GDM1 (cell line): Measurements from ENCODE around the gene CNIH2.
"Not testable (repeated sequence)": the region's sequence is repeated elsewhere in the genome, so short reads cannot be mapped to it uniquely, and the experiment has no call there.

ENCODE experiments used
- DNase-seq: peaks from one replicate; lab custom pipeline; 2025; lab: John Stamatoyannopoulos, UW

Gene CNIH2

GRCh38 chr11:66277471-66278362 lies at the start of gene CNIH2:
Gene CNIH2 (plus strand): TSS chr11:66278175. CDS start chr11:66278457, 282 bp downstream.
- peak; percentile 8 for DNase-seq

GRCh38 chr11:66228521-66228920 lies 49.5 kb upstream of the CNIH2 start:
- no peak for DNase-seq

GRCh38 chr11:66230156-66230555 lies 47.8 kb upstream of the CNIH2 start:
- DNase-seq: no peak

GRCh38 chr11:66230978-66231377 lies 47.0 kb upstream of the CNIH2 start:
- DNase-seq: no peak

GRCh38 chr11:66231561-66231960 lies 46.4 kb upstream of the CNIH2 start:
- no peak for DNase-seq

GRCh38 chr11:66232769-66233168 lies 45.2 kb upstream of the CNIH2 start:
- no peak for DNase-seq

GRCh38 chr11:66233301-66233700 lies 44.7 kb upstream of the CNIH2 start:
- no peak for DNase-seq

- DNase-seq: no peak
Observed at GRCh38 chr11:66235141-66235540, 42.8 kb upstream of the CNIH2 start.

GRCh38 chr11:66237867-66238266 lies 40.1 kb upstream of the CNIH2 start:
- DNase-seq: no peak

GRCh38 chr11:66238786-66239413 lies 39.1 kb upstream of the CNIH2 start:
- no peak for DNase-seq

GRCh38 chr11:66239511-66239910 lies 38.5 kb upstream of the CNIH2 start:
- no peak for DNase-seq

- DNase-seq: no peak
Observed at GRCh38 chr11:66239998-66240780, 37.8 kb upstream of the CNIH2 start.

GRCh38 chr11:66240781-66241136 lies 37.2 kb upstream of the CNIH2 start:
- DNase-seq: no peak

- no peak for DNase-seq
Observed at GRCh38 chr11:66242095-66242765, 35.7 kb upstream of the CNIH2 start.

- DNase-seq: no peak
Observed at GRCh38 chr11:66243782-66244535, 34.0 kb upstream of the CNIH2 start.

- no peak for DNase-seq
Observed at GRCh38 chr11:66247295-66247694, 30.7 kb upstream of the CNIH2 start.

GRCh38 chr11:66247801-66248200 lies 30.2 kb upstream of the CNIH2 start:
- DNase-seq: no peak

GRCh38 chr11:66248903-66249302 lies 29.1 kb upstream of the CNIH2 start:
- no peak for DNase-seq

GRCh38 chr11:66251809-66252208 lies 26.2 kb upstream of the CNIH2 start:
- no peak for DNase-seq

GRCh38 chr11:66253081-66253480 lies 24.9 kb upstream of the CNIH2 start:
- DNase-seq: not testable (repeated sequence)

GRCh38 chr11:66258473-66258893 lies 19.5 kb upstream of the CNIH2 start:
- DNase-seq: no peak
